ENCODE measurements around the gene FBXL16. TPM values are rescaled to one million over a fixed set of nuclear protein-coding genes. Genes with fewer than 3 reads are reported as not detected.

FBXL16 gene
- total RNA-seq, 1 donor from 2014 or later, result 0.13 TPM

GRCh38 chr16:668519-669171 lies 37.0 kb downstream of the FBXL16 start:
- H3K27ac Mint-ChIP-seq, result no peak overlapping the region
- Histone ChIP-seq H3K4me3 (peak overlapping the region; percentile 89), H3K79me2 (ENCODE audit: low read depth) (peaks cover 15% of the 10 kb centered on the region), H2AFZ (replicated peaks) (no peak overlapping the region), H3K4me1 (peaks cover 8% of the 10 kb centered on the region), H3K27me3 (no peaks in the 10 kb centered on the region), H3K36me3 (no peaks in the 10 kb centered on the region), H3K27ac (no peak overlapping the region), H3K4me2 (peak overlapping the region; percentile 90), H4K20me1 (ENCODE audit: low read depth) (peaks cover 23% of the 10 kb centered on the region), H3K9ac (peak overlapping the region; percentile 73), H3F3A (ENCODE audit: low read depth) (peaks cover 7% of the 10 kb centered on the region), H3K9me3 (ENCODE audit: low read depth) (no peaks in the 10 kb centered on the region)
- H3K27me3 Mint-ChIP-seq (ENCODE audit: insufficient read depth, low read depth), result peaks cover 2% of the 10 kb centered on the region
- peaks cover 3% of the 10 kb centered on the region for H3K4me1 Mint-ChIP-seq
- TF ChIP-seq EZH2 (IDR thresholded peaks at IDR 0.05), result no peak
- no peak for TF ChIP-seq EZH2phosphoT487 (IDR thresholded peaks at IDR 0.05)
- TF ChIP-seq CTCF (IDR thresholded peaks at IDR 0.05), result no peak
- H3K4me3 Mint-ChIP-seq, result peak overlapping the region; percentile 84
- no peaks in the 10 kb centered on the region for H3K36me3 Mint-ChIP-seq
- DNase-seq (ENCODE audit: low spot score), result peak; percentile 53
- H3K9me3 Mint-ChIP-seq, result no peaks in the 10 kb centered on the region

GRCh38 chr16:667780-668518 lies 37.7 kb downstream of the FBXL16 start, which contains the start of gene RHOT2:
Gene RHOT2, plus strand, starts transcription at chr16:668132. Its CDS starts 68 bp downstream, at chr16:668200.
- Mint-ChIP-seq H3K36me3 (no peaks in the 10 kb centered on the region), H3K4me3 (peak within 1 kb of the TSS; percentile 84), H3K4me1 (peaks cover 3% of the 10 kb centered on the region), H3K27ac (no peak within 1 kb of the TSS), H3K9me3 (no peaks in the 10 kb centered on the region), H3K27me3 (ENCODE audit: insufficient read depth, low read depth) (peaks cover 4% of the 10 kb centered on the region)
- Histone ChIP-seq H3K27me3 (no peaks in the 10 kb centered on the region), H3K9me3 (ENCODE audit: low read depth) (no peaks in the 10 kb centered on the region), H3K79me2 (ENCODE audit: low read depth) (peaks cover 15% of the 10 kb centered on the region), H3K36me3 (no peaks in the 10 kb centered on the region), H3K4me2 (peak within 1 kb of the TSS; percentile 90), H3F3A (ENCODE audit: low read depth) (peaks cover 2% of the 10 kb centered on the region), H4K20me1 (ENCODE audit: low read depth) (peaks cover 22% of the 10 kb centered on the region), H3K4me3 (peak within 1 kb of the TSS; percentile 89), H2AFZ (replicated peaks) (no peak within 1 kb of the TSS), H3K4me1 (peaks cover 8% of the 10 kb centered on the region), H3K27ac (no peak within 1 kb of the TSS), H3K9ac (peak within 1 kb of the TSS; percentile 73)
- no peak for TF ChIP-seq EZH2phosphoT487 (IDR thresholded peaks at IDR 0.05)
- TF ChIP-seq CTCF (IDR thresholded peaks at IDR 0.05), result peak; percentile 93
- TF ChIP-seq EZH2 (IDR thresholded peaks at IDR 0.05), result no peak
- peak; percentile 98 for DNase-seq (ENCODE audit: low spot score)

GRCh38 chr16:667113-667779 lies 38.4 kb downstream of the FBXL16 start:
- peaks cover 2% of the 10 kb centered on the region for H3F3A ChIP-seq (ENCODE audit: low read depth)
- Mint-ChIP-seq H3K27ac (no peak overlapping the region), H3K27me3 (ENCODE audit: insufficient read depth, low read depth) (peaks cover 4% of the 10 kb centered on the region), H3K4me1 (peaks cover 3% of the 10 kb centered on the region), H3K36me3 (peaks cover 2% of the 10 kb centered on the region), H3K9me3 (no peaks in the 10 kb centered on the region), H3K4me3 (peak overlapping the region; percentile 83)
- H3K4me3 ChIP-seq, result no peak overlapping the region
- no peaks in the 10 kb centered on the region for H3K36me3 ChIP-seq
- H3K27me3 ChIP-seq, result no peaks in the 10 kb centered on the region
- H3K27ac ChIP-seq, result no peak overlapping the region
- no peak overlapping the region for H3K9ac ChIP-seq
- no peak for DNase-seq (ENCODE audit: low spot score)
- H2AFZ ChIP-seq (replicated peaks), result no peak overlapping the region
- peak overlapping the region; percentile 90 for H3K4me2 ChIP-seq
- peaks cover 22% of the 10 kb centered on the region for H4K20me1 ChIP-seq (ENCODE audit: low read depth)
- TF ChIP-seq CTCF (IDR thresholded peaks at IDR 0.05), result no peak
- TF ChIP-seq EZH2phosphoT487 (IDR thresholded peaks at IDR 0.05), result no peak
- no peak for TF ChIP-seq EZH2 (IDR thresholded peaks at IDR 0.05)
- H3K9me3 ChIP-seq (ENCODE audit: low read depth), result no peaks in the 10 kb centered on the region
- peaks cover 15% of the 10 kb centered on the region for H3K79me2 ChIP-seq (ENCODE audit: low read depth)
- H3K4me1 ChIP-seq, result peaks cover 8% of the 10 kb centered on the region
